GM18867 (cell line): ENCODE measurements around the gene SMURF1.

Source experiments
- ATAC-seq: cut with Tn5 transposase; IDR thresholded peaks from one replicate; pipeline ENCODE4 v1.9.1; 2021; ENCODE audit warnings: mild to moderate bottlenecking, moderate library complexity; ENCODE audit not compliant: unreplicated experiment

The SMURF1 gene

GRCh38 chr7:99141841-99142726, 1.8 kb downstream of the SMURF1 start:
- ATAC-seq, result no peak

- no peak for ATAC-seq
Observed at GRCh38 chr7:99141334-99141733, 2.6 kb downstream of the SMURF1 start.

- ATAC-seq, result no peak
Observed at GRCh38 chr7:99140813-99141212, 3.1 kb downstream of the SMURF1 start.

GRCh38 chr7:99139036-99139435, 4.9 kb downstream of the SMURF1 start:
- no peak for ATAC-seq

- no peak for ATAC-seq
Observed at GRCh38 chr7:99137411-99138180, 6.3 kb downstream of the SMURF1 start.

- ATAC-seq, result no peak
Observed at GRCh38 chr7:99135938-99136337, 8.0 kb downstream of the SMURF1 start.

GRCh38 chr7:99133766-99134564, 9.9 kb downstream of the SMURF1 start:
- no peak for ATAC-seq

GRCh38 chr7:99132595-99133321, 11.2 kb downstream of the SMURF1 start:
- no peak for ATAC-seq

GRCh38 chr7:99131290-99131689, 12.6 kb downstream of the SMURF1 start:
- ATAC-seq, result no peak

- ATAC-seq, result no peak
Observed at GRCh38 chr7:99129536-99129935, 14.4 kb downstream of the SMURF1 start.

- ATAC-seq, result no peak
Observed at GRCh38 chr7:99129001-99129400, 14.9 kb downstream of the SMURF1 start.

GRCh38 chr7:99128076-99128950, 15.6 kb downstream of the SMURF1 start:
- ATAC-seq, result no peak

GRCh38 chr7:99127636-99128035, 16.3 kb downstream of the SMURF1 start:
- no peak for ATAC-seq

- ATAC-seq, result no peak
Observed at GRCh38 chr7:99126921-99127553, 16.9 kb downstream of the SMURF1 start.

- no peak for ATAC-seq
Observed at GRCh38 chr7:99125505-99125865, 18.4 kb downstream of the SMURF1 start.

GRCh38 chr7:99124751-99125504, 19.0 kb downstream of the SMURF1 start:
- ATAC-seq, result no peak

- ATAC-seq, result no peak
Observed at GRCh38 chr7:99124236-99124635, 19.7 kb downstream of the SMURF1 start.

- ATAC-seq, result no peak
Observed at GRCh38 chr7:99123571-99124033, 20.3 kb downstream of the SMURF1 start.
